ENCODE results near the gene PER2.

GRCh38 chr2:238203094-238203972 lies 85.1 kb downstream of the PER2 start, which contains the start of gene ILKAP:
- TF ChIP-seq CTCF (IDR thresholded peaks at IDR 0.05) (no peak), POLR2A (IDR thresholded peaks at IDR 0.05) (no peak)
